K562 (cell line): Measurements from ENCODE around the gene SYF2. TPM values are rescaled to one million over a fixed set of nuclear protein-coding genes. Genes with fewer than 3 reads are reported as not detected.

Source experiments
- EGR1 ChIP-seq: fragments of 450-650 bp; conservative IDR thresholded peaks from 2 replicates; pipeline ENCODE4 v1.6.1; 2017; ENCODE audit warnings: mild to moderate bottlenecking
- ELF1 ChIP-seq: fragments of 200-800 bp; sonication (Bioruptor generic); IDR thresholded peaks from 2 replicates; pipeline ENCODE4 v1.6.1; 2016; ENCODE audit warnings: missing genetic modification characterization, missing compliant biosample characterization
- ERF ChIP-seq: fragments of 450-650 bp; formaldehyde crosslinking; IDR thresholded peaks from 2 replicates; pipeline ENCODE4 v1.4.0; 2020; ENCODE audit warnings: mild to moderate bottlenecking, mixed read lengths
- HDAC1 ChIP-seq, 2 experiments: fragments of 450-650 bp; IDR thresholded peaks; 2 replicates each; pipeline ENCODE4 v1.6.1; 2016 to 2017; ENCODE audit warnings: inconsistent platforms in 1 of 2, mild to moderate bottlenecking in 1 of 2, moderate library complexity in 1 of 2
- MYBL2 ChIP-seq, 2 experiments: fragments of 450-650 bp in 1 of 2; sonication (generic) in 1 of 2; formaldehyde crosslinking in 1 of 2; IDR thresholded peaks; 2 replicates each; pipeline versions ENCODE4 v1.6.1 to v1.8.1; 2017 to 2022; ENCODE audit warnings: borderline replicate concordance in 1 of 2, inconsistent platforms in 1 of 2, low read depth in 1 of 2, mild to moderate bottlenecking in 1 of 2, missing genetic modification reagents in 1 of 2, moderate library complexity in 1 of 2
- NFRKB ChIP-seq: fragments of 450-650 bp; IDR thresholded peaks from 2 replicates; pipeline ENCODE4 v1.6.1; 2016; ENCODE audit warnings: low read depth
- SIN3A ChIP-seq, 2 experiments: fragments of 150-350 bp in 1 of 2; IDR thresholded peaks; 2 replicates each; pipeline ENCODE4 v1.6.1; 2011 to 2016; ENCODE audit warnings: borderline replicate concordance in 2 of 2, low read depth in 2 of 2, low read length in 2 of 2, mild to moderate bottlenecking in 2 of 2, moderate library complexity in 2 of 2; ENCODE audit not compliant: control insufficient read depth in 1 of 2
- TCF3 ChIP-seq: sonication (generic); formaldehyde crosslinking; IDR thresholded peaks from 2 replicates; pipeline ENCODE4 v1.4.0; 2020; ENCODE audit warnings: mild to moderate bottlenecking, missing genetic modification reagents
- TRIM24 ChIP-seq, 2 experiments: fragments of 450-650 bp; IDR thresholded peaks; 2 replicates each; pipeline ENCODE4 v1.6.1; 2016
- polyA plus RNA-seq, 8 experiments: library from polyadenylated mRNA; depleted of rRNA in 4 of 8; stranded (reverse) in 5 of 8; unstranded in 3 of 8; fragments of >200 nt; fragmentation: Nextera tagmentation in 2 of 8; fragmentation: Illumina TruSeq in 1 of 8; extraction: Ambion mirVana in 2 of 8; extraction: Trizol in 1 of 8; gene quantifications; 2 replicates each; pipeline versions ENCODE4 v1.2.1 to v1.2.3, GENCODE V29; 2011 to 2014; ENCODE audit warnings: inconsistent platforms in 1 of 8, missing spikeins in 1 of 8
- total RNA-seq, 7 experiments: library from RNA; depleted of rRNA in 6 of 7; stranded (reverse); fragments of >200 nt in 6 of 7; fragmentation: Illumina TruSeq in 2 of 7; extraction: Trizol in 2 of 7; gene quantifications; 2 replicates each; pipeline versions ENCODE4 v1.2.1 to v1.2.3, GENCODE V29; 2011 to 2021; ENCODE audit warnings: low replicate concordance in 1 of 7
- TF ChIP-seq, protein P1 (sequence below), 2 experiments: fragments of 450-650 bp in 1 of 2; sonication (generic) in 1 of 2; formaldehyde crosslinking in 1 of 2; IDR thresholded peaks; 2 replicates each; pipeline versions ENCODE4 v1.7.1 to v1.9.0; 2016 to 2022; ENCODE audit warnings: inconsistent platforms in 1 of 2, mild to moderate bottlenecking in 1 of 2, missing genetic modification reagents in 1 of 2
- TF ChIP-seq, protein P2 (sequence below): fragments of 250-450 bp; sonication (Bioruptor Pico); IDR thresholded peaks from 2 replicates; pipeline ENCODE4 v1.4.0; 2020

Gene SYF2
- total and polyA plus RNA-seq, 9 of the 15 experiments (the other 6 are each of a cell fraction or from before 2014, with no cell fraction given) = 20.9 to 69.0 (median 43.2) TPM

DNA sequence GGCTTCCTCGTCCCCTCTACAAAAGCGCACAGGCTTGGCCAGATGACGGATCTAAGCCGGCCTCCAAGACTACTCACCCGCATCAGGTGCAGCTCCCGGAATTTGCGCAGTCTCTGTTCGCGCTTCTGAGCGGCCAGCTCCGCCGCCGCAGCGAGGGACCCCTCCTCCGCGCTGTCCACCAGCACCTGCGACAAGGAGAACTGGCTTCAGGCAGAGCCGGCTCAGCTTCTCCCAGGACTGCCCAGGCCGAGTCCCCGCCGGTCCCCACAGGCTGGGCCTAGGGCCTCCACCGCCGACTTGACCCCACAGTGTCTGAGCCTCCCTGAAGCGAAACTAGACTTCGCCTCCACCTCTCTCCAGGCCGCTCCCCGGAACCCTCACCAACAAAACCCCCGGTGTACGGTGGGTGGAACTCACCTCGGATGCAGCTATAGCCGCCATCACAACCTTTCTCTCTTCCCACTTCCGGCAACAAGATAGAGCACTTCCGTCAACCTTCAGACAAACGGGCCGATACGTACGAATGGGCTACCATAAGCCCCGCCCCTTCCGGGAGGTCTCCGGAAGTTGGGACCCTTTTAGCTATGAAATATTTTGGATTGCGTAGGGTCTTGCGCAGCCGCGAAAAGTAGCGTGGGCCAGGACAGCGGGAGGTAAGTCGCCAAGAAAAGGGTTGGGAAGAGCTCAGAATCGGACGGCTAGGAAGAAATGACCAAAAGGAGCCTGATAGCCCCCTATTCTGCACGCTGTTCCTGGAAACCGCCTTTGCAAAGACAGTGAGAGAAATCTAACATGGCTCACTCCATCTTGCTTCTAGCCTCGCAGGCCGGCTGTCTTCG is at the start of gene SYF2 (continued):
- TF ChIP-seq, protein P1, sequence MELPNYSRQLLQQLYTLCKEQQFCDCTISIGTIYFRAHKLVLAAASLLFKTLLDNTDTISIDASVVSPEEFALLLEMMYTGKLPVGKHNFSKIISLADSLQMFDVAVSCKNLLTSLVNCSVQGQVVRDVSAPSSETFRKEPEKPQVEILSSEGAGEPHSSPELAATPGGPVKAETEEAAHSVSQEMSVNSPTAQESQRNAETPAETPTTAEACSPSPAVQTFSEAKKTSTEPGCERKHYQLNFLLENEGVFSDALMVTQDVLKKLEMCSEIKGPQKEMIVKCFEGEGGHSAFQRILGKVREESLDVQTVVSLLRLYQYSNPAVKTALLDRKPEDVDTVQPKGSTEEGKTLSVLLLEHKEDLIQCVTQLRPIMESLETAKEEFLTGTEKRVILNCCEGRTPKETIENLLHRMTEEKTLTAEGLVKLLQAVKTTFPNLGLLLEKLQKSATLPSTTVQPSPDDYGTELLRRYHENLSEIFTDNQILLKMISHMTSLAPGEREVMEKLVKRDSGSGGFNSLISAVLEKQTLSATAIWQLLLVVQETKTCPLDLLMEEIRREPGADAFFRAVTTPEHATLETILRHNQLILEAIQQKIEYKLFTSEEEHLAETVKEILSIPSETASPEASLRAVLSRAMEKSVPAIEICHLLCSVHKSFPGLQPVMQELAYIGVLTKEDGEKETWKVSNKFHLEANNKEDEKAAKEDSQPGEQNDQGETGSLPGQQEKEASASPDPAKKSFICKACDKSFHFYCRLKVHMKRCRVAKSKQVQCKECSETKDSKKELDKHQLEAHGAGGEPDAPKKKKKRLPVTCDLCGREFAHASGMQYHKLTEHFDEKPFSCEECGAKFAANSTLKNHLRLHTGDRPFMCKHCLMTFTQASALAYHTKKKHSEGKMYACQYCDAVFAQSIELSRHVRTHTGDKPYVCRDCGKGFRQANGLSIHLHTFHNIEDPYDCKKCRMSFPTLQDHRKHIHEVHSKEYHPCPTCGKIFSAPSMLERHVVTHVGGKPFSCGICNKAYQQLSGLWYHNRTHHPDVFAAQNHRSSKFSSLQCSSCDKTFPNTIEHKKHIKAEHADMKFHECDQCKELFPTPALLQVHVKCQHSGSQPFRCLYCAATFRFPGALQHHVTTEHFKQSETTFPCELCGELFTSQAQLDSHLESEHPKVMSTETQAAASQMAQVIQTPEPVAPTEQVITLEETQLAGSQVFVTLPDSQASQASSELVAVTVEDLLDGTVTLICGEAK (IDR thresholded peaks at IDR 0.05) = peak; percentile 97
- TF ChIP-seq, protein P1 (CRISPR knock-in tag; IDR thresholded peaks at IDR 0.05) = no peak
- TF ChIP-seq SIN3A (IDR thresholded peaks at IDR 0.05; ENCODE audit: borderline replicate concordance in 2 of 2, control insufficient read depth in 1 of 2, low read depth in 2 of 2, low read length in 2 of 2) = peak; percentile 97 to 98
- peak; percentile 100 for TF ChIP-seq ELF1 (tag)
- TF ChIP-seq, protein P2, sequence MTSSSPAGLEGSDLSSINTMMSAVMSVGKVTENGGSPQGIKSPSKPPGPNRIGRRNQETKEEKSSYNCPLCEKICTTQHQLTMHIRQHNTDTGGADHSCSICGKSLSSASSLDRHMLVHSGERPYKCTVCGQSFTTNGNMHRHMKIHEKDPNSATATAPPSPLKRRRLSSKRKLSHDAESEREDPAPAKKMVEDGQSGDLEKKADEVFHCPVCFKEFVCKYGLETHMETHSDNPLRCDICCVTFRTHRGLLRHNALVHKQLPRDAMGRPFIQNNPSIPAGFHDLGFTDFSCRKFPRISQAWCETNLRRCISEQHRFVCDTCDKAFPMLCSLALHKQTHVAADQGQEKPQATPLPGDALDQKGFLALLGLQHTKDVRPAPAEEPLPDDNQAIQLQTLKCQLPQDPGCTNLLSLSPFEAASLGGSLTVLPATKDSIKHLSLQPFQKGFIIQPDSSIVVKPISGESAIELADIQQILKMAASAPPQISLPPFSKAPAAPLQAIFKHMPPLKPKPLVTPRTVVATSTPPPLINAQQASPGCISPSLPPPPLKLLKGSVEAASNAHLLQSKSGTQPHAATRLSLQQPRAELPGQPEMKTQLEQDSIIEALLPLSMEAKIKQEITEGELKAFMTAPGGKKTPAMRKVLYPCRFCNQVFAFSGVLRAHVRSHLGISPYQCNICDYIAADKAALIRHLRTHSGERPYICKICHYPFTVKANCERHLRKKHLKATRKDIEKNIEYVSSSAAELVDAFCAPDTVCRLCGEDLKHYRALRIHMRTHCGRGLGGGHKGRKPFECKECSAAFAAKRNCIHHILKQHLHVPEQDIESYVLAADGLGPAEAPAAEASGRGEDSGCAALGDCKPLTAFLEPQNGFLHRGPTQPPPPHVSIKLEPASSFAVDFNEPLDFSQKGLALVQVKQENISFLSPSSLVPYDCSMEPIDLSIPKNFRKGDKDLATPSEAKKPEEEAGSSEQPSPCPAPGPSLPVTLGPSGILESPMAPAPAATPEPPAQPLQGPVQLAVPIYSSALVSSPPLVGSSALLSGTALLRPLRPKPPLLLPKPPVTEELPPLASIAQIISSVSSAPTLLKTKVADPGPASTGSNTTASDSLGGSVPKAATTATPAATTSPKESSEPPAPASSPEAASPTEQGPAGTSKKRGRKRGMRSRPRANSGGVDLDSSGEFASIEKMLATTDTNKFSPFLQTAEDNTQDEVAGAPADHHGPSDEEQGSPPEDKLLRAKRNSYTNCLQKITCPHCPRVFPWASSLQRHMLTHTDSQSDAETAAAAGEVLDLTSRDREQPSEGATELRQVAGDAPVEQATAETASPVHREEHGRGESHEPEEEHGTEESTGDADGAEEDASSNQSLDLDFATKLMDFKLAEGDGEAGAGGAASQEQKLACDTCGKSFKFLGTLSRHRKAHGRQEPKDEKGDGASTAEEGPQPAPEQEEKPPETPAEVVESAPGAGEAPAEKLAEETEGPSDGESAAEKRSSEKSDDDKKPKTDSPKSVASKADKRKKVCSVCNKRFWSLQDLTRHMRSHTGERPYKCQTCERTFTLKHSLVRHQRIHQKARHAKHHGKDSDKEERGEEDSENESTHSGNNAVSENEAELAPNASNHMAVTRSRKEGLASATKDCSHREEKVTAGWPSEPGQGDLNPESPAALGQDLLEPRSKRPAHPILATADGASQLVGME = no peak
- TF ChIP-seq NFRKB = peak; percentile 99
- TF ChIP-seq TRIM24 (IDR thresholded peaks at IDR 0.05) = no peak
- TF ChIP-seq EGR1 = peak; percentile 23; the same call in 1 of the 2 replicates
- TF ChIP-seq HDAC1 (IDR thresholded peaks at IDR 0.05) = peak in 1 of 2 experiments; percentile 98; a peak in 2 of 4 replicates
- TF ChIP-seq TCF3 (CRISPR knock-in tag) = no peak; the same call in 1 of the 2 replicates
- no peak for TF ChIP-seq ERF
- peak; percentile 58 for TF ChIP-seq MYBL2 (IDR thresholded peaks at IDR 0.05; ENCODE audit: low read depth)
- no peak for TF ChIP-seq MYBL2 (CRISPR knock-in tag; IDR thresholded peaks at IDR 0.05; ENCODE audit: borderline replicate concordance)
